ENCODE results near the gene CLN5.
"Not testable (repeated sequence)": the region's sequence is repeated elsewhere in the genome, so short reads cannot be mapped to it uniquely, and the experiment has no call there.

DNA sequence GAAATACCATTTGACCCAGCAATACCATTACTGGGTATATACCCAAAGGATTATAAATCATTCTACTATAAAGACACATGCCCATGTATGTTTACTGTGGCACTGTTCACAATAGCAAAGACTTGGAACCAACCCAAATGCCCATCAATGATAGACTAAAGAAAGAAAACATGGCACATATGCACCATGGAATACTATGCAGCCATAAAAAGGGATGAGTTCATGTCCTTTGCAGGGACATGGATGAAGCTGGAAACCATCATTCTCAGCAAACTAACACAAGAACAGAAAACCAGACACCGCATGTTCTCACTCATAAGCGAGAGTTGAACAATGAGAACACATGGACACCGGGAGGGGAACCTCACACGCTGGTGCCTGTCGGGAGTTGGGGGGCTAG, 17.8 kb downstream of the CLN5 start:
- TF ChIP-seq, protein P1, sequence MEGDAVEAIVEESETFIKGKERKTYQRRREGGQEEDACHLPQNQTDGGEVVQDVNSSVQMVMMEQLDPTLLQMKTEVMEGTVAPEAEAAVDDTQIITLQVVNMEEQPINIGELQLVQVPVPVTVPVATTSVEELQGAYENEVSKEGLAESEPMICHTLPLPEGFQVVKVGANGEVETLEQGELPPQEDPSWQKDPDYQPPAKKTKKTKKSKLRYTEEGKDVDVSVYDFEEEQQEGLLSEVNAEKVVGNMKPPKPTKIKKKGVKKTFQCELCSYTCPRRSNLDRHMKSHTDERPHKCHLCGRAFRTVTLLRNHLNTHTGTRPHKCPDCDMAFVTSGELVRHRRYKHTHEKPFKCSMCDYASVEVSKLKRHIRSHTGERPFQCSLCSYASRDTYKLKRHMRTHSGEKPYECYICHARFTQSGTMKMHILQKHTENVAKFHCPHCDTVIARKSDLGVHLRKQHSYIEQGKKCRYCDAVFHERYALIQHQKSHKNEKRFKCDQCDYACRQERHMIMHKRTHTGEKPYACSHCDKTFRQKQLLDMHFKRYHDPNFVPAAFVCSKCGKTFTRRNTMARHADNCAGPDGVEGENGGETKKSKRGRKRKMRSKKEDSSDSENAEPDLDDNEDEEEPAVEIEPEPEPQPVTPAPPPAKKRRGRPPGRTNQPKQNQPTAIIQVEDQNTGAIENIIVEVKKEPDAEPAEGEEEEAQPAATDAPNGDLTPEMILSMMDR (optimal IDR thresholded peaks at IDR 0.05 in 1 of 3, IDR thresholded peaks at IDR 0.05 in 1 of 3, conservative IDR thresholded peaks at IDR 0.05 in 1 of 3; ENCODE audit: extremely low read depth in 1 of 3, insufficient read depth in 2 of 3, low read length in 3 of 3), result not testable (repeated sequence)
- TF ChIP-seq EZH2 (IDR thresholded peaks at IDR 0.05; ENCODE audit: low read length), result not testable (repeated sequence)

Data from keratinocyte (primary cell).